22Rv1 (cell line): Measurements from ENCODE around the gene IL33.

Experiments used
- CTCF ChIP-seq: fragments of 450-650 bp; IDR thresholded peaks from 2 replicates; pipeline ENCODE4 v1.5.1; 2017; ENCODE audit warnings: mild to moderate bottlenecking
- ZFX ChIP-seq: fragments of 450-650 bp; IDR thresholded peaks from 2 replicates; pipeline ENCODE4 v1.6.1; 2017; ENCODE audit warnings: antibody characterized with exemption, borderline replicate concordance

GRCh38 chr9:6302417-6302816 is 86.8 kb downstream of the IL33 start:
- TF ChIP-seq CTCF (no peak), ZFX (no peak)
